Gastrocnemius medialis (tissue), 4 donors: ENCODE results near the gene SLC38A4. TPM values are rescaled to one million over a fixed set of nuclear protein-coding genes. Genes with fewer than 3 reads are reported as not detected.

Experiments
- ATAC-seq, 2 donors: fragments of 150-250 bp; one replicate each; pipeline ENCODE4 v1.9.1; 2016
- DNase-seq, 2 donors: peaks; one replicate each; pipeline ENCODE4 v3.0.0-alpha.2; 2019
- H3K27ac ChIP-seq, 4 donors: fragments of 200-600 bp; sonication (generic); 1 replicate in 1 of 4; 2 replicates in 3 of 4; pipeline ENCODE4 v1.5.1; 2016 to 2018; ENCODE audit warnings: mild to moderate bottlenecking in 2 of 4, moderate library complexity in 1 of 4
- H3K27me3 ChIP-seq, 3 donors: fragments of 200-600 bp; sonication (generic) in 2 of 3; 1 replicate in 1 of 3; 2 replicates in 2 of 3; pipeline versions ENCODE4 v1.5.1 to v1.6.0; 2016 to 2019; ENCODE audit warnings: mild to moderate bottlenecking in 1 of 3, moderate library complexity in 1 of 3
- H3K36me3 ChIP-seq, 2 donors: fragments of 200-600 bp; sonication (generic) in 1 of 2; one replicate each; pipeline ENCODE4 v1.5.1; 2017 to 2018
- H3K4me1 ChIP-seq, 2 donors: fragments of 200-600 bp; sonication (generic) in 1 of 2; one replicate each; pipeline ENCODE4 v1.5.1; 2016 to 2017; ENCODE audit warnings: mild to moderate bottlenecking in 2 of 2
- H3K4me3 ChIP-seq, 4 donors: fragments of 200-600 bp; sonication (generic) in 3 of 4; 1 replicate in 1 of 4; 2 replicates in 3 of 4; pipeline ENCODE4 v1.5.1; 2016 to 2019; ENCODE audit warnings: mild to moderate bottlenecking in 2 of 4
- H3K9me3 ChIP-seq, 3 donors: fragments of 200-600 bp; sonication (generic) in 2 of 3; 1 replicate in 1 of 3; 2 replicates in 2 of 3; pipeline ENCODE4 v1.5.1; 2016 to 2019
- CTCF ChIP-seq, 5 experiments: fragments of 450-650 bp in 3 of 5; fragments of 200-600 bp in 2 of 5; sonication (generic) in 2 of 5; IDR thresholded peaks in 4 of 5; conservative IDR thresholded peaks in 1 of 5; 1 replicate in 4 of 5; 2 replicates in 1 of 5; pipeline ENCODE4 v1.5.1; 2016 to 2019; ENCODE audit warnings: antibody characterized with exemption in 5 of 5, mild to moderate bottlenecking in 3 of 5, moderate library complexity in 3 of 5
- POLR2A ChIP-seq, 2 donors: fragments of 450-650 bp; IDR thresholded peaks; one replicate each; pipeline ENCODE4 v1.6.1; 2017; ENCODE audit warnings: antibody characterized with exemption in 2 of 2, mild to moderate bottlenecking in 2 of 2, moderate library complexity in 2 of 2
- in situ Hi-C, 4 donors: fragments of 200-750 bp; cut with MboI; loops; one replicate each; pipeline versions ENCODE4 v1.15.0 to v1.8.0; 2017; ENCODE audit warnings: low sequenced_read_pairs in 4 of 4
- intact Hi-C: fragments of 100-400 bp; cut with DNase I; formaldehyde crosslinking; loops from one replicate; pipeline ENCODE4 v1.15.1; 2023; ENCODE audit warnings: low total_unique reads
- total RNA-seq, 4 donors: library from RNA; depleted of rRNA; stranded (reverse); fragments of >200 nt; gene quantifications; one replicate each; pipeline versions ENCODE4 v1.1.0 to v1.2.3, GENCODE V29; 2016

The SLC38A4 gene
- total RNA-seq, 4 donors from 2014 or later, result 14.7 to 46.0 (median 23.0) TPM

- TF ChIP-seq CTCF (IDR thresholded peaks at IDR 0.05 in 4 of 5, conservative IDR thresholded peaks at IDR 0.05 in 1 of 5) (no peak), POLR2A (IDR thresholded peaks at IDR 0.05) (no peak)
- Histone ChIP-seq H3K9me3 (no peaks in the 10 kb centered on the region), H3K36me3 (no peaks in the 10 kb centered on the region), H3K27ac (no peak overlapping the region), H3K27me3 (no peaks in the 10 kb centered on the region), H3K4me3 (no peak overlapping the region), H3K4me1 (no peaks in the 10 kb centered on the region)
- intact Hi-C loops, result no loop called here
- in situ Hi-C loops, result no loop called here
- ATAC-seq, result no peak
- no peak for DNase-seq
Observed at GRCh38 chr12:46847001-46847400, 21.2 kb upstream of the SLC38A4 start.

- DNase-seq, result no peak
- H3K9me3 ChIP-seq, result no peaks in the 10 kb centered on the region
- no peak overlapping the region for H3K4me3 ChIP-seq
- intact Hi-C loops, result no loop called here
- no peak overlapping the region for H3K27ac ChIP-seq
- in situ Hi-C loops, result no loop called here
- no peaks in the 10 kb centered on the region for H3K27me3 ChIP-seq
- H3K4me1 ChIP-seq, result no peaks in the 10 kb centered on the region
- peak in 1 of 2 donors; percentile 54 for ATAC-seq
- TF ChIP-seq CTCF (IDR thresholded peaks at IDR 0.05 in 4 of 5, conservative IDR thresholded peaks at IDR 0.05 in 1 of 5) (no peak), POLR2A (IDR thresholded peaks at IDR 0.05) (no peak)
- H3K36me3 ChIP-seq, result no peaks in the 10 kb centered on the region
Observed at GRCh38 chr12:46843811-46844210, 18.0 kb upstream of the SLC38A4 start.

DNA sequence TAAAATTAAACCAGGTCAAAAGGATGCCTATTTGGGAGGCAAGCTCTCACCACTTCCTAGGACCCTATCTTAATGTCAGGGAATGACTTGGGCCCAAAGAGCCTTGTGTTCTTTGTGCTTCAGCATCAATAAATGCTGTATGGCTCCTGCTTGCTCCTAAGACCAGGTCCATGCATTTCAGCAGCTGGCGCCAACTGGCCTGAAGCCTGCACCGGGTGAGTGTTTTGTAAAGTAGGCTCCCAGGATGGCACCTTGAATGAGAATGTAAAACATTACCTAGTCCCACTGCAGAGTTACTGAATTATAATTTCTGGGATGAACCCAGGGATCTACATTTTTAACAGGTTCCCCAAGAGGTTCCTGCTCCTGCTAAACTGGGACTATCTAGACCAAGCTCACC is 16.1 kb upstream of the SLC38A4 start:
- DNase-seq (no peak), ATAC-seq (no peak)
- TF ChIP-seq POLR2A (IDR thresholded peaks at IDR 0.05) (no peak), CTCF (IDR thresholded peaks at IDR 0.05 in 4 of 5, conservative IDR thresholded peaks at IDR 0.05 in 1 of 5) (no peak)
- H3K4me1 ChIP-seq, result no peaks in the 10 kb centered on the region
- no peaks in the 10 kb centered on the region for H3K36me3 ChIP-seq
- intact Hi-C loops (no loop called here), in situ Hi-C loops (no loop called here)
- H3K9me3 ChIP-seq, result no peaks in the 10 kb centered on the region
- no peaks in the 10 kb centered on the region for H3K27me3 ChIP-seq
- no peak overlapping the region for H3K27ac ChIP-seq
- H3K4me3 ChIP-seq, result no peak overlapping the region

DNA sequence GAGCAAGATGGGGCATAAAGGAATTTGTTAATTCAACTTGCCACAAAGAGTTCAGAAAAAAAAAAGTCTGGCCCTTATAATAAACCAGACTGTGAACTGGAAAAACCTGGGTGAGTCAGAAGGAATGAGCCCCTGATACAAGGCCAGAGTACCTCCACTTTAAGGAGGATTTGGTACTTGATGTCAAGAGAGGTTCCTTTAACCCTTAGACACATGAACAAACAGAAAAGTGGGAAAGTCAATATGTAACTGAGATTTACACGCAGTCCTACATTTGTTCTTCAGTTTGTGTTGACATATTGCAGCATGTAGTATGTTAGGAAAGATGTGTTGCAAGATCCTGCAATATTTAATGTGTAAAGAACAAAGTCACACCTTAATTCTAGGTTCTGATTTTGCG is 14.2 kb upstream of the SLC38A4 start:
- H3K9me3 ChIP-seq, result no peaks in the 10 kb centered on the region
- no peak for ATAC-seq
- H3K27ac ChIP-seq, result no peak overlapping the region
- no peaks in the 10 kb centered on the region for H3K36me3 ChIP-seq
- no peaks in the 10 kb centered on the region for H3K27me3 ChIP-seq
- intact Hi-C loops, result no loop called here
- TF ChIP-seq CTCF (IDR thresholded peaks at IDR 0.05 in 4 of 5, conservative IDR thresholded peaks at IDR 0.05 in 1 of 5), result no peak
- TF ChIP-seq POLR2A (IDR thresholded peaks at IDR 0.05), result no peak
- H3K4me1 ChIP-seq, result no peaks in the 10 kb centered on the region
- in situ Hi-C loops, result loop anchor here in 1 of 4 donors (10.0 kb wide), 1 partner anchor 75 kb away; no protein-coding TSS in a partner anchor
- no peak overlapping the region for H3K4me3 ChIP-seq
- no peak for DNase-seq

GRCh38 chr12:46839232-46839631 is 13.4 kb upstream of the SLC38A4 start:
- Histone ChIP-seq H3K36me3 (no peaks in the 10 kb centered on the region), H3K4me1 (no peaks in the 10 kb centered on the region), H3K9me3 (no peaks in the 10 kb centered on the region), H3K27ac (no peak overlapping the region), H3K4me3 (no peak overlapping the region), H3K27me3 (no peaks in the 10 kb centered on the region)
- intact Hi-C loops, result no loop called here
- ATAC-seq (no peak), DNase-seq (no peak)
- in situ Hi-C loops, result loop anchor here in 1 of 4 donors (10.0 kb wide), 1 partner anchor 76 kb away; no protein-coding TSS in a partner anchor
- TF ChIP-seq POLR2A (IDR thresholded peaks at IDR 0.05) (no peak), CTCF (IDR thresholded peaks at IDR 0.05 in 4 of 5, conservative IDR thresholded peaks at IDR 0.05 in 1 of 5) (no peak)
